ENCODE measurements around the gene TMED4.
"Not testable (repeated sequence)": the region's sequence is repeated elsewhere in the genome, so short reads cannot be mapped to it uniquely, and the experiment has no call there.

The TMED4 gene

GRCh38 chr7:44568771-44569560 lies 13.1 kb downstream of the TMED4 start:
- no peak for DNase-seq (ENCODE audit: low read depth)

- DNase-seq (ENCODE audit: low read depth), result no peak
These were observed 14.1 kb downstream of the TMED4 start for GRCh38 chr7:44567884-44568283.

DNA sequence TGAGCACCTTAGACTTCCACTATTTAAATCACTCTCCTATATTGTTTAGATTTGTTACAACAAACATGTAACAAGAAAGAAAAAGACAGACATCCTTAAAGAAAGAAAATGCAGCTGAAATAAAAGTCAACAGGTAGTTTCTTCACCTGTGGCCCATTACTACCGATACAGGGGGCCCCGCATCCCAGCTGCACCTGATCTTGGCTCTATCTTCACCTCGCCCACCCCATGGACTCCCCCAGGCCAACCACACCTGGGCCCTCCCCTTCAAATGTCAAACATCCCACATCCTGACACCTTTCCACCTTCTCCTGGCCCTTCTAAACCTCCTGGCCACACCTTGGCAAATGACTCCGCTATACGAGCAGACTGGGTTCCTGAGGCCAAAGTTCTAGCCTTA lies 15.4 kb downstream of the TMED4 start:
- no peak for DNase-seq (ENCODE audit: low read depth)

GRCh38 chr7:44565795-44566559 lies 16.1 kb downstream of the TMED4 start:
- no peak for DNase-seq (ENCODE audit: low read depth)

DNA sequence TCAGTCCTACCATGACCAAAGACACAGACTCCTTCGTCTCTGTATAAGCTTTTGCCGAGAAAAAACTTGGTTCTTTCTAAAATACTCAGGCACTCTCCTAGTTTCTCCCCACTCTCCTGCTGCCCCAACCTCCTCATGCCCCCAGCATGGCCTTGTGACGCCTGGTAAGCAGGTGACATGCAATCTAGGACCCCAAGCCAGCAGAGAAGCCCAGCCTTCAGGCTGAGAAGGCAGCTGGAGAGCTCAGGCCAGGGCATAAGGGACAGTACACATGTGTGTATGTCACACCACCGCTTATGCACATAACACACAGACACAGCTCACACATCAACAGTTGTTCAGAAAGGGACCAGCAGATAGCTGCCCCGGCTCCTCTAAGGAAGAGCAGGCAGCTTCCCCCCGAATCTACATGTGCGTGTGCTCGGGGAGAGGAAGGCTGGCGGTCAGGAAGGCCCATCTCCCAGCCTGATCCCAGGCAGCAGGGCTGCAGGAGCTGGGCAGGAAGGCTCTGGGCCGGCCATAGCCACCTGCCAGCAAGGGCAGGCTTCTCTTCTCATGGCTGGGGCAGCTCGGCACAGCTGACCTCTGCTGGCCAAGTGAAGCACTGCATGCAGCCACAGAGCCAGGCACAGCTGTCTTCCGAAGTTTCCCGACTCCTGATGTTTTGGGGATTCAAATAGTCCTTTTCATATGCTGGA lies 16.8 kb downstream of the TMED4 start:
- DNase-seq (ENCODE audit: low read depth), result peak; percentile 56

GRCh38 chr7:44564606-44565005 lies 17.4 kb downstream of the TMED4 start:
- DNase-seq (ENCODE audit: low read depth), result no peak

- no peak for DNase-seq (ENCODE audit: low read depth)
These were observed 18.8 kb downstream of the TMED4 start for GRCh38 chr7:44563171-44563679.

DNA sequence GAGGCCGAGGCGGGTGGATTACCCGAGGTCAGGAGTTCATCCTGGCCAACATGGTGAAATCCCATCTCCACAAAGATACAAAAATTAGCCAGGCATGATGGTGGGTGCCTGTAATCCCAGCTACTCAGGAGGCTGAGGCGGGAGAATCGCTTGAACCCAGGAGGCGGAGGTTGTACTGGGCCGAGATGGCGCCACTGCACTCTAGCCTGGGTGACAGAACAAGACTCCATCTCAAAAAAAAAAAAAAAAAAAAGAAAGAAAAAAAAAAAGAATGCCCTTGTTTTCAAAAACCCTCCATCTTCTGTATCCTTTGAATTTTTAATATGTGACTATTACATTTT lies 19.4 kb downstream of the TMED4 start:
- not testable (repeated sequence) for DNase-seq (ENCODE audit: low read depth)

DNA sequence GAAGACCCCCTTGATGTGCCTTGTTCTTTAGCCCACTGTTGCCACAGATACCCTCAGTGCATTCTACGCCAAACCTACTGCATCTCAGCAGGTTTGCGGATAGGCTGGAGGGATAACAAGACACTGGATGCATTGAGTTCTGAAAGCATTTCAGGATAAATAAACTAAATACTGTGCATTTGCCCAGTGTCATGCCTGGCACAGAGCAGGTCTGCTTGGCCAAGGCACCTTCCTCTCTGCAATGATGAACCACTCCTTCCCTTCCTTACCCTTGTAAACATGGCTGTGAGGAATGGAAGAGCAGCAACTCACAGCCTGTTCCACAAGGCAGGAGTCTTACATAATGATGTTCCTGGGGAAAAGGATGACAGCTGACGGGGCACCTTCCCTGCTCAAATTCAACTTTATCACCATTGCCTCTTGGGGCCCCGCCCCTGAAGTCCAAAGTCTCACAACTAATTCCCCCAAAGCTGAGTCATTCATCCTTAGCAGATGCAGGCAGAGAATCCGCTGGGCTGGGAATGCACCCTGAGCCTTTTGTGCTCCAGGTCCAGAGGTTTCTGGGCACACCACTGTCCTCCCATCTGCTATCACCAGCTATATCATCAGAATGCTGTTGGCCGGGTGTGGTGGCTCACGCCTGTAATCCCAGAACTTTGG lies 19.9 kb downstream of the TMED4 start:
- no peak for DNase-seq (ENCODE audit: low read depth)

- DNase-seq (ENCODE audit: low read depth), result no peak
These were observed 20.6 kb downstream of the TMED4 start for GRCh38 chr7:44561481-44561880.

- DNase-seq (ENCODE audit: low read depth), result no peak
These were observed 22.5 kb downstream of the TMED4 start for GRCh38 chr7:44559485-44559884.

DNA sequence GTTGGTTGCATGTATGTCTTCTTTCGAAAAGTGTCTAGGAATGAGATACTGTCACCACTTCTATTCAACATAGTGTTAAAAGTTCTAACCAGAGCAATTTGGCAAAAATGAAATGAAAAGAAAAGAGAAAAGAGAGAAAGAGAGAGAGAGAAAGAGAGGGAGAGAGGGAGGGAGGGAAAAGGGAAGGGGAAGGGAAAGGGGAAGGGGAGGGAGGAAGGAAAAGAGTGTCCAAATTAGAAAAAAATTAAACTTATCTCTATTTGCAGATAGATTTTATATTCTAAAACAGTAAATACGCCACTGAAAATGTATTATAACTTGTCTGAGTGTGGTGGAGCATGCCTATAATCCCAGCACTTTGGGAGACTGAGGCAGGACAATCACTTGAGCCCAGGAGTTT lies 24.5 kb downstream of the TMED4 start:
- DNase-seq (ENCODE audit: low read depth), result no peak

DNA sequence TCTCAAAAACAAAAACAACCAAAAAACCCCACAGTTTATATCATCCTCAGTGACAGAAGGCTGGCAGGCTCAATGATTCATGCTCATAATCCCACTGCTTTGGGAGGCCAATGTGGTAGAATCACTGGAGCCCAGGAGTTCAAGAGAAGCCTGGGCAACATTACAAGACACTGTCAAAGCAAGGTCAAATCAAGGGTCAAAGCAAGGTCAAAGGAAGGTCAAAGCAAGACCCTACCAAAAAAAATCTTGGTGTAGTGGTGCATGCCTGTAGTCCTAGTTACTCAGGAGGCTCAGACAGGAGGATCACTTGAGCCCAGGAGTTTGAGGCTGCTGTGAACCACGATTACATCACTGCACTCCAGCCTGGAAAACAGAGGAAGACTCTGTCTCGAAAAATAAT lies 26.7 kb downstream of the TMED4 start:
- DNase-seq (ENCODE audit: low read depth), result no peak

GRCh38 chr7:44552473-44553005 lies 29.5 kb downstream of the TMED4 start:
- DNase-seq (ENCODE audit: low read depth), result not testable (repeated sequence)

- DNase-seq (ENCODE audit: low read depth), result no peak
These were observed 32.6 kb downstream of the TMED4 start for GRCh38 chr7:44549457-44549856.

DNA sequence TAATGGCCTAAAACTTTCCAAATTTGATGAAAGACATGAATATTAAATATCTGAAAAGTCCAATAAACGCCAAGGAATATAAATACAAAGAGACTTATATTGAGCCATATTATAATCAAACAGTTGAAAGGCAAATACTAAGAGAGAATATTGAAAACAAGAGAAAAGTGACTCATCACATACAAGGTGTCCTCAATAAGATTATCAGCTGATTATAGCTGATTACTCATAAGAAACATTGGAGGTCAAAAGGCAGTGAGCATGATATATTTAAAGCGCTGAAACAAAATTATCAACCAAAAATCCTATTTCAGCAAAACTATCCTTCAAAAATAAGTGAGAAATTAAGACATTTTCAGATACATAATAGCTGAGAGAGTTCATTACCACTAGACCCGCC lies 33.1 kb downstream of the TMED4 start:
- no peak for DNase-seq (ENCODE audit: low read depth)

DNA sequence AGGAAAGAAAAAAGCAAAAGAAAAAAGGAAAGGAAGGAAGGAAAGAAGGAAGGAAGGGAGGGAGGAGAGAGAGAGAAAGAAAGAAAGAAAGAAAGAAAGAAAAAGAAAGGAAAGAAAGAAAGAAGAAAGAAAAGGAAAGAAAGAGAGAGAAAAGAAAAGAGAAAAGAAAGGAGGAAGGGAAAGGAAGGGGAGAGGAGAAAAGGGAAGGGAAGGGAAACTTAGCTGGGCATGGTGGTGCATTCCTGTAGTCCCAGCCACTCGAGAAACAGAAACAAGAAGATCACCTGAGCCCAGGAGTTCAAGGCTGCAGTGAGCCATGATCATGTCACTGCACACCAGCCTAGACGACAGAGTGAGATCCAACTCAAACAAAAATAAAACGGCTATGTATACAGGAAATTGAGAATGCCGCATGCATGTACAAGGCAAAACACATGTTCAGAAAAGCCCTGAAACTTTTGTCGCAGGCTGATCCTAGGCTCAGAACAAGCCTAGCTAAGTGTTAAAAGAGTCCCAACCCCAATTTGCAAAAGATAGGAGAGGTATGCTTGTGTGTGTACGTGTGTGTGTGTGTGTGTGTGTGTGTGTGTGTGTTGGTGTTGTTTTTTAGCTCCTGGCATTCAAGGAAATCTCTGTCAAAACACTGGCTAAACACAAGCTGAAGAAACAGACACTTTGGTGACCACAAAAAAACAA lies 34.3 kb downstream of the TMED4 start:
- no peak for DNase-seq (ENCODE audit: low read depth)

- DNase-seq (ENCODE audit: low read depth), result no peak
These were observed 40.0 kb downstream of the TMED4 start for GRCh38 chr7:44541876-44542610.

DNA sequence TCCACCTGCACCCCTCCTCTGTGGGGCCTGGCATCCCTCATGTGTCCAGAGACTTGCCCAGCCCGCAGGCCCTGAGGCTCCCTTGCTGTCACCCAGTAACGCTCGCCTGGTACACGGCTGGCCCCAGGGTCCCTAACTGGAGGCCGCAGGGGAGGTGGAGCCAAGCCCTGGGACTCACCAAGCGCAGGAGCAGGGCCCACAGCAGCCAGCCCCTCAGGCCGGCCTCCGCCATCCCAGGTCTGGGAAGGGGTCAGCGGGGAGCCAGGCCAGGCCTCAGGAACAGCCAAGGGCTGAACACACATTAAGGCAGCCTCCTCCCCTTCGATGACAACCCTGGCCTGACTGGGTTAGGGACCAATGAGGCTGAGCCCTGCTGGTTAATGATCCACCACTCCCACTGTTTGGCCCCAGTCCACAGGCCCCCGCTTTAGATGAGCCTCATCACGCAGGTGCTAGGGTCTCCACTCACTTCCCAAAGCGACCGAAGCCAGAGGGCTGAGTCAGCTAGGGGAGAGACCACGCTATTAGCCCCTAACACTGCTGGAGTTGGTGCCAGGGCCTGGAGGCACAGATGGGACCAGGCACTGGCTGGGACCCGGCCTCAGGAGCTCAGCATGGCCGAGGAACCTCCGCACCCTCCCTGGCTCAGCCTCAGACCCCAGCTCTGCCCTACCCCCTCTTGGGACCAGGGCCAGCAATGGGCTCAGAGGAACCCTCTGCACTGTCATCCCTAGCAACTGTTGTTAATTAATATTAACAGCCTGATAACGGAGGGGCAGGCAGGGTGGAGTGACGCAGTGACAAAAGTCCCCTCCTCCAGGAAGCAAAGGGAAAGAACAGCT lies 40.8 kb downstream of the TMED4 start, which contains the start of gene NPC1L1:
Gene NPC1L1 (minus strand): TSS at position 303 of the 842 bp plus-strand sequence. CDS start 71 bp downstream, at position 232.
- no peak for DNase-seq (ENCODE audit: low read depth)

All from activated T-cell treated with anti-CD3 and anti-CD28 coated beads for 24 hours (primary cell).